Stimulated activated CD4-positive, alpha-beta T cell treated with anti-CD3 and anti-CD28 coated beads, Interleukin-4, amount 100 ng/mL, for 48 hours (primary cell): ENCODE data around the gene PPP2R3B.
"Not testable (repeated sequence)": the region's sequence is repeated elsewhere in the genome, so short reads cannot be mapped to it uniquely, and the experiment has no call there.

Experiments
- DNase-seq, 2 donors: peaks; one replicate each; pipeline ENCODE4 v3.0.0-alpha.2; 2020; ENCODE audit warnings: low read depth in 2 of 2

Gene PPP2R3B

GRCh38 chrX:319579-320125, 67.1 kb downstream of the PPP2R3B start:
- DNase-seq, result no peak

GRCh38 chrX:318739-319578, 67.7 kb downstream of the PPP2R3B start, which contains the start of gene GTPBP6:
GTPBP6 (minus strand) TSS chrX:318796; CDS start chrX:318787, 9 bp downstream.
- DNase-seq, result peak; percentile 94 to 98

- DNase-seq, result peak; percentile 98 to 99
These were observed 68.5 kb downstream of the PPP2R3B start for GRCh38 chrX:318068-318738.

- no peak for DNase-seq
These were observed 69.2 kb downstream of the PPP2R3B start for GRCh38 chrX:317424-318067.

GRCh38 chrX:316351-317325, 70.1 kb downstream of the PPP2R3B start:
- no peak for DNase-seq

- no peak for DNase-seq
These were observed 71.7 kb downstream of the PPP2R3B start for GRCh38 chrX:314781-315595.

- no peak for DNase-seq
These were observed 72.7 kb downstream of the PPP2R3B start for GRCh38 chrX:314049-314448.

- DNase-seq, result no peak
These were observed 73.2 kb downstream of the PPP2R3B start for GRCh38 chrX:313546-313945.

- no peak for DNase-seq
These were observed 73.9 kb downstream of the PPP2R3B start for GRCh38 chrX:312621-313331.

GRCh38 chrX:311156-312129, 75.3 kb downstream of the PPP2R3B start:
- no peak for DNase-seq

- no peak for DNase-seq
These were observed 76.0 kb downstream of the PPP2R3B start for GRCh38 chrX:310621-311155.

GRCh38 chrX:308821-309520, 77.7 kb downstream of the PPP2R3B start:
- DNase-seq, result no peak

GRCh38 chrX:307261-308111, 79.2 kb downstream of the PPP2R3B start:
- no peak for DNase-seq

- DNase-seq, result not testable (repeated sequence)
These were observed 80.0 kb downstream of the PPP2R3B start for GRCh38 chrX:306614-307251.

GRCh38 chrX:305781-306613, 80.7 kb downstream of the PPP2R3B start:
- DNase-seq, result not testable (repeated sequence)
